ENCODE measurements around the gene LRGUK. TPM values are rescaled to one million over a fixed set of nuclear protein-coding genes. Genes with fewer than 3 reads are reported as not detected.

Gene LRGUK
- total and polyA plus RNA-seq, 2 donors from 2014 or later: 0.19 to 3.8 TPM

- Histone ChIP-seq H3K36me3 (ENCODE audit: control insufficient read depth in 2 of 3, insufficient read depth in 3 of 3, low read length in 3 of 3) (no peaks in the 10 kb centered on the region), H3K9me3 (ENCODE audit: control insufficient read depth in 2 of 3, insufficient read depth in 1 of 3, low read length in 3 of 3) (no peaks in the 10 kb centered on the region), H3K4me3 (ENCODE audit: low read length in 3 of 3) (no peak overlapping the region), H3K27me3 (ENCODE audit: control insufficient read depth, insufficient read depth, low read length) (no peaks in the 10 kb centered on the region), H3K27ac (ENCODE audit: low read depth in 2 of 2, low read length in 2 of 2) (no peak overlapping the region), H3K9ac (ENCODE audit: low read length in 3 of 3) (no peak overlapping the region), H3K4me1 (ENCODE audit: control insufficient read depth in 2 of 3, insufficient read depth in 2 of 3, low read depth in 1 of 3, low read length in 3 of 3) (peaks cover 0 to 16% (median 0%) of the 10 kb centered on the region in 3 donors)
- TF ChIP-seq, protein P1, sequence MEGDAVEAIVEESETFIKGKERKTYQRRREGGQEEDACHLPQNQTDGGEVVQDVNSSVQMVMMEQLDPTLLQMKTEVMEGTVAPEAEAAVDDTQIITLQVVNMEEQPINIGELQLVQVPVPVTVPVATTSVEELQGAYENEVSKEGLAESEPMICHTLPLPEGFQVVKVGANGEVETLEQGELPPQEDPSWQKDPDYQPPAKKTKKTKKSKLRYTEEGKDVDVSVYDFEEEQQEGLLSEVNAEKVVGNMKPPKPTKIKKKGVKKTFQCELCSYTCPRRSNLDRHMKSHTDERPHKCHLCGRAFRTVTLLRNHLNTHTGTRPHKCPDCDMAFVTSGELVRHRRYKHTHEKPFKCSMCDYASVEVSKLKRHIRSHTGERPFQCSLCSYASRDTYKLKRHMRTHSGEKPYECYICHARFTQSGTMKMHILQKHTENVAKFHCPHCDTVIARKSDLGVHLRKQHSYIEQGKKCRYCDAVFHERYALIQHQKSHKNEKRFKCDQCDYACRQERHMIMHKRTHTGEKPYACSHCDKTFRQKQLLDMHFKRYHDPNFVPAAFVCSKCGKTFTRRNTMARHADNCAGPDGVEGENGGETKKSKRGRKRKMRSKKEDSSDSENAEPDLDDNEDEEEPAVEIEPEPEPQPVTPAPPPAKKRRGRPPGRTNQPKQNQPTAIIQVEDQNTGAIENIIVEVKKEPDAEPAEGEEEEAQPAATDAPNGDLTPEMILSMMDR (IDR thresholded peaks at IDR 0.05; ENCODE audit: borderline replicate concordance, extremely low read depth, insufficient read depth): no peak
- no peak for DNase-seq
- intact Hi-C loops (cut with DNase I): no loop called here
- no peak for FAIRE-seq
These were observed 153.4 kb downstream of the LRGUK start for GRCh38 chr7:134280508-134280907.

GRCh38 chr7:134284011-134284410 lies 156.9 kb downstream of the LRGUK start:
- TF ChIP-seq, protein P1 (IDR thresholded peaks at IDR 0.05; ENCODE audit: borderline replicate concordance, extremely low read depth, insufficient read depth): no peak
- no peak overlapping the region for H3K9ac ChIP-seq (ENCODE audit: low read length in 3 of 3)
- FAIRE-seq: no peak
- intact Hi-C loops (cut with DNase I): no loop called here
- peaks cover 0 to 2% (median 0%) of the 10 kb centered on the region in 3 donors for H3K4me1 ChIP-seq (ENCODE audit: control insufficient read depth in 2 of 3, insufficient read depth in 2 of 3, low read depth in 1 of 3, low read length in 3 of 3)
- no peaks in the 10 kb centered on the region for H3K27me3 ChIP-seq (ENCODE audit: control insufficient read depth, insufficient read depth, low read length)
- no peak overlapping the region for H3K4me3 ChIP-seq (ENCODE audit: low read length in 3 of 3)
- no peak overlapping the region for H3K27ac ChIP-seq (ENCODE audit: low read depth in 2 of 2, low read length in 2 of 2)
- DNase-seq: no peak
- H3K9me3 ChIP-seq (ENCODE audit: control insufficient read depth in 2 of 3, insufficient read depth in 1 of 3, low read length in 3 of 3): no peaks in the 10 kb centered on the region
- H3K36me3 ChIP-seq (ENCODE audit: control insufficient read depth in 2 of 3, insufficient read depth in 3 of 3, low read length in 3 of 3): no peaks in the 10 kb centered on the region

DNA sequence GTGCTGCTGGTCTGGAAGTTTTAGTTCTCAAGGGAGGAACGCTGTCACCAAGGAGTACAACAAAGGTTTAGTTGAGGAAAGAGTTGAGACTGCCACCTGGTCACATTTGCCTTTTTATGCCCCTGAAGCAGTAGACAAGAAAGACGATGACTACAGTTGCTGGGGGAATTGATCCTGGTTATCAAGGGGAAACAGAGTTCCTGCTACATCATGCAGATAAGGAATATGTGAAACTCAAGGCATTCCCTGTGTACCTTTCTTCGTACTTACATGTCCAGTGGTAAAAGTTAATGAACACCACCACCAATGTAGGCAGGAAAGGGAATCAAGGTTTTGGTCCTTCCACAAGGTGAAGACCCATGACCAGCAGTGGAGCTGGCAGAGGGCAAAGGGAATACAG lies 157.8 kb downstream of the LRGUK start:
- H3K9ac ChIP-seq (ENCODE audit: low read length in 3 of 3): no peak overlapping the region
- intact Hi-C loops (cut with DNase I): no loop called here
- H3K4me1 ChIP-seq (ENCODE audit: control insufficient read depth in 2 of 3, insufficient read depth in 2 of 3, low read depth in 1 of 3, low read length in 3 of 3): no peaks in the 10 kb centered on the region
- DNase-seq: no peak
- no peak overlapping the region for H3K4me3 ChIP-seq (ENCODE audit: low read length in 3 of 3)
- H3K27me3 ChIP-seq (ENCODE audit: control insufficient read depth, insufficient read depth, low read length): no peaks in the 10 kb centered on the region
- TF ChIP-seq, protein P1 (IDR thresholded peaks at IDR 0.05; ENCODE audit: borderline replicate concordance, extremely low read depth, insufficient read depth): no peak
- H3K9me3 ChIP-seq (ENCODE audit: control insufficient read depth in 2 of 3, insufficient read depth in 1 of 3, low read length in 3 of 3): no peaks in the 10 kb centered on the region
- no peak overlapping the region for H3K27ac ChIP-seq (ENCODE audit: low read depth in 2 of 2, low read length in 2 of 2)
- no peak for FAIRE-seq
- H3K36me3 ChIP-seq (ENCODE audit: control insufficient read depth in 2 of 3, insufficient read depth in 3 of 3, low read length in 3 of 3): no peaks in the 10 kb centered on the region

Measured in kidney (tissue), 14 donors.